ENCODE data around the gene PPM1H.

DNA sequence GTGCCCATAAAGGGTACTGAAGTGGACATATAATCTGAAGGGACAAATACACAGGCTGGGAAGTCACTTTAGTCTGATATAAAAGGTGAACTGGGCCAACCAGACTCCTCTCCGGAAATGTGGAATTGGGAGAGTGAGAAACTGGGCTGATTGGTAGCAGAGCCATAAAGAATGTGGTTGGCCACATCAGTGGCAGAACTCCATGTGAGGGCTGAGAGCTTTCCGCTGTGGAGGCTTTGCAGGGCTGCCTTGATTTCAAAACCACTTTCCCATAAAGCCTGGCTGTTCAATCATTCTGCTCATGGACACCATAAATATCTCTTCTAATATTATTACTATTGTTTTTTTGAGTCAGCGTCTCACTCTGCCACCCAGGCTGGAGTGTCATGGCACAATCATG is 248.0 kb downstream of the PPM1H start:
- TF ChIP-seq SMC3 (IDR thresholded peaks at IDR 0.05; ENCODE audit: low read depth, low read length) (no peak), TAF1 (IDR thresholded peaks at IDR 0.05; ENCODE audit: borderline replicate concordance, low read depth, low read length) (no peak), POLR2AphosphoS5 (IDR thresholded peaks at IDR 0.05; ENCODE audit: low read depth, low read length) (no peak), GABPA (IDR thresholded peaks at IDR 0.05; ENCODE audit: low read depth) (no peak), RAD21 (IDR thresholded peaks at IDR 0.05; ENCODE audit: low read length) (no peak), YY1 (IDR thresholded peaks at IDR 0.05; ENCODE audit: low read depth) (no peak), SIN3A (IDR thresholded peaks at IDR 0.05; ENCODE audit: borderline replicate concordance, low read depth, low read length) (no peak), GATA2 (CRISPR knock-in tag; IDR thresholded peaks at IDR 0.05) (no peak), FOXM1 (IDR thresholded peaks at IDR 0.05; ENCODE audit: low read depth) (no peak)
- TF ChIP-seq, protein P1, sequence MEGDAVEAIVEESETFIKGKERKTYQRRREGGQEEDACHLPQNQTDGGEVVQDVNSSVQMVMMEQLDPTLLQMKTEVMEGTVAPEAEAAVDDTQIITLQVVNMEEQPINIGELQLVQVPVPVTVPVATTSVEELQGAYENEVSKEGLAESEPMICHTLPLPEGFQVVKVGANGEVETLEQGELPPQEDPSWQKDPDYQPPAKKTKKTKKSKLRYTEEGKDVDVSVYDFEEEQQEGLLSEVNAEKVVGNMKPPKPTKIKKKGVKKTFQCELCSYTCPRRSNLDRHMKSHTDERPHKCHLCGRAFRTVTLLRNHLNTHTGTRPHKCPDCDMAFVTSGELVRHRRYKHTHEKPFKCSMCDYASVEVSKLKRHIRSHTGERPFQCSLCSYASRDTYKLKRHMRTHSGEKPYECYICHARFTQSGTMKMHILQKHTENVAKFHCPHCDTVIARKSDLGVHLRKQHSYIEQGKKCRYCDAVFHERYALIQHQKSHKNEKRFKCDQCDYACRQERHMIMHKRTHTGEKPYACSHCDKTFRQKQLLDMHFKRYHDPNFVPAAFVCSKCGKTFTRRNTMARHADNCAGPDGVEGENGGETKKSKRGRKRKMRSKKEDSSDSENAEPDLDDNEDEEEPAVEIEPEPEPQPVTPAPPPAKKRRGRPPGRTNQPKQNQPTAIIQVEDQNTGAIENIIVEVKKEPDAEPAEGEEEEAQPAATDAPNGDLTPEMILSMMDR (IDR thresholded peaks at IDR 0.05) = no peak
- TF ChIP-seq, protein P2, sequence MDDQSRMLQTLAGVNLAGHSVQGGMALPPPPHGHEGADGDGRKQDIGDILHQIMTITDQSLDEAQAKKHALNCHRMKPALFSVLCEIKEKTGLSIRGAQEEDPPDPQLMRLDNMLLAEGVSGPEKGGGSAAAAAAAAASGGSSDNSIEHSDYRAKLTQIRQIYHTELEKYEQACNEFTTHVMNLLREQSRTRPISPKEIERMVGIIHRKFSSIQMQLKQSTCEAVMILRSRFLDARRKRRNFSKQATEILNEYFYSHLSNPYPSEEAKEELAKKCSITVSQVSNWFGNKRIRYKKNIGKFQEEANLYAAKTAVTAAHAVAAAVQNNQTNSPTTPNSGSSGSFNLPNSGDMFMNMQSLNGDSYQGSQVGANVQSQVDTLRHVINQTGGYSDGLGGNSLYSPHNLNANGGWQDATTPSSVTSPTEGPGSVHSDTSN (IDR thresholded peaks at IDR 0.05) = no peak
- TF ChIP-seq, protein P3, sequence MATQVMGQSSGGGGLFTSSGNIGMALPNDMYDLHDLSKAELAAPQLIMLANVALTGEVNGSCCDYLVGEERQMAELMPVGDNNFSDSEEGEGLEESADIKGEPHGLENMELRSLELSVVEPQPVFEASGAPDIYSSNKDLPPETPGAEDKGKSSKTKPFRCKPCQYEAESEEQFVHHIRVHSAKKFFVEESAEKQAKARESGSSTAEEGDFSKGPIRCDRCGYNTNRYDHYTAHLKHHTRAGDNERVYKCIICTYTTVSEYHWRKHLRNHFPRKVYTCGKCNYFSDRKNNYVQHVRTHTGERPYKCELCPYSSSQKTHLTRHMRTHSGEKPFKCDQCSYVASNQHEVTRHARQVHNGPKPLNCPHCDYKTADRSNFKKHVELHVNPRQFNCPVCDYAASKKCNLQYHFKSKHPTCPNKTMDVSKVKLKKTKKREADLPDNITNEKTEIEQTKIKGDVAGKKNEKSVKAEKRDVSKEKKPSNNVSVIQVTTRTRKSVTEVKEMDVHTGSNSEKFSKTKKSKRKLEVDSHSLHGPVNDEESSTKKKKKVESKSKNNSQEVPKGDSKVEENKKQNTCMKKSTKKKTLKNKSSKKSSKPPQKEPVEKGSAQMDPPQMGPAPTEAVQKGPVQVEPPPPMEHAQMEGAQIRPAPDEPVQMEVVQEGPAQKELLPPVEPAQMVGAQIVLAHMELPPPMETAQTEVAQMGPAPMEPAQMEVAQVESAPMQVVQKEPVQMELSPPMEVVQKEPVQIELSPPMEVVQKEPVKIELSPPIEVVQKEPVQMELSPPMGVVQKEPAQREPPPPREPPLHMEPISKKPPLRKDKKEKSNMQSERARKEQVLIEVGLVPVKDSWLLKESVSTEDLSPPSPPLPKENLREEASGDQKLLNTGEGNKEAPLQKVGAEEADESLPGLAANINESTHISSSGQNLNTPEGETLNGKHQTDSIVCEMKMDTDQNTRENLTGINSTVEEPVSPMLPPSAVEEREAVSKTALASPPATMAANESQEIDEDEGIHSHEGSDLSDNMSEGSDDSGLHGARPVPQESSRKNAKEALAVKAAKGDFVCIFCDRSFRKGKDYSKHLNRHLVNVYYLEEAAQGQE (IDR thresholded peaks at IDR 0.05; ENCODE audit: low read depth, low read length) = no peak
- TF ChIP-seq, protein P4, sequence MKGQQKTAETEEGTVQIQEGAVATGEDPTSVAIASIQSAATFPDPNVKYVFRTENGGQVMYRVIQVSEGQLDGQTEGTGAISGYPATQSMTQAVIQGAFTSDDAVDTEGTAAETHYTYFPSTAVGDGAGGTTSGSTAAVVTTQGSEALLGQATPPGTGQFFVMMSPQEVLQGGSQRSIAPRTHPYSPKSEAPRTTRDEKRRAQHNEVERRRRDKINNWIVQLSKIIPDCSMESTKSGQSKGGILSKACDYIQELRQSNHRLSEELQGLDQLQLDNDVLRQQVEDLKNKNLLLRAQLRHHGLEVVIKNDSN (IDR thresholded peaks at IDR 0.05; ENCODE audit: borderline replicate concordance, low read depth) = no peak
- TF ChIP-seq, protein P5, sequence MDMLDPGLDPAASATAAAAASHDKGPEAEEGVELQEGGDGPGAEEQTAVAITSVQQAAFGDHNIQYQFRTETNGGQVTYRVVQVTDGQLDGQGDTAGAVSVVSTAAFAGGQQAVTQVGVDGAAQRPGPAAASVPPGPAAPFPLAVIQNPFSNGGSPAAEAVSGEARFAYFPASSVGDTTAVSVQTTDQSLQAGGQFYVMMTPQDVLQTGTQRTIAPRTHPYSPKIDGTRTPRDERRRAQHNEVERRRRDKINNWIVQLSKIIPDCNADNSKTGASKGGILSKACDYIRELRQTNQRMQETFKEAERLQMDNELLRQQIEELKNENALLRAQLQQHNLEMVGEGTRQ (IDR thresholded peaks at IDR 0.05; ENCODE audit: borderline replicate concordance, low read depth, low read length) = no peak
